Endothelial cell of umbilical vein (primary cell): Measurements from ENCODE around the gene STAB2. TPM values are rescaled to one million over a fixed set of nuclear protein-coding genes. Genes with fewer than 3 reads are reported as not detected.
A peak's percentile ranks its signal among the peaks of the same experiment; 100 is the strongest.

ENCODE experiments used
- BruUV-seq: library from RNA; stranded (reverse); fragments of 400-500 nt; replicated peaks from 2 replicates; lab custom pipeline; 2021; lab: Mats Ljungman, UMichigan
- CTCF ChIA-PET: fragments of 300-600, 350-600 bp; sonication (Branson Sonifier 250); formaldehyde crosslinking; loops from one replicate; lab custom pipeline; 2021; ENCODE audit warnings: antibody characterized with exemption, inconsistent platforms; lab: Charles Lee
- POLR2A ChIA-PET: fragments of 300-600, 350-600 bp; sonication (Branson Sonifier 250); formaldehyde crosslinking; loops from one replicate; lab custom pipeline; 2021; ENCODE audit warnings: antibody characterized with exemption, inconsistent platforms; lab: Charles Lee
- DNase-seq: peaks from one replicate; pipeline ENCODE4 v3.0.0-alpha.2; 2011; ENCODE audit warnings: low read depth, low spot score
- FAIRE-seq: peaks from 2 replicates; lab custom pipeline; 2011; peaks lifted over from hg19 to GRCh38; lab: Jason Lieb, UNC
- H2AFZ ChIP-seq: 2 replicates; pipeline ENCODE4 v1.6.0; 2012; ENCODE audit warnings: low read depth, low read length, control low read depth, inconsistent platforms
- H3K27ac ChIP-seq: 2 replicates; pipeline ENCODE4 v1.5.1; 2011; ENCODE audit warnings: low read depth, mild to moderate bottlenecking, control low read depth, low read length, moderate library complexity; ENCODE audit not compliant: insufficient read depth
- H3K27me3 ChIP-seq, 2 experiments: 2 replicates each; pipeline versions ENCODE4 v1.6.0 to v1.6.1; 2011; ENCODE audit warnings: low read length in 2 of 2, mixed read lengths in 1 of 2; ENCODE audit not compliant: control insufficient read depth in 2 of 2, insufficient read depth in 2 of 2
- H3K36me3 ChIP-seq, 2 experiments: 2 replicates in 1 of 2; 3 replicates in 1 of 2; pipeline ENCODE4 v1.5.1; 2011; ENCODE audit warnings: low read length in 2 of 2, mild to moderate bottlenecking in 1 of 2, moderate library complexity in 1 of 2; ENCODE audit not compliant: control insufficient read depth in 2 of 2, insufficient read depth in 2 of 2; ENCODE audit errors: extremely low read depth in 1 of 2
- H3K4me1 ChIP-seq: 3 replicates; pipeline ENCODE4 v1.5.1; 2011; ENCODE audit warnings: mild to moderate bottlenecking, low read length; ENCODE audit not compliant: control insufficient read depth, insufficient read depth; ENCODE audit errors: extremely low read depth
- H3K4me2 ChIP-seq: 2 replicates; pipeline ENCODE4 v1.6.1; 2011; ENCODE audit warnings: low read length, control low read depth, mixed read lengths; ENCODE audit not compliant: insufficient read depth
- H3K4me3 ChIP-seq, 3 experiments: fragments of 200-600 bp in 1 of 3; sonication (generic), shearing (Covaris generic) in 1 of 3; replicated peaks in 1 of 3; 2 replicates each; pipeline ENCODE4 v1.5.1; 2011 to 2016; ENCODE audit warnings: control low read depth in 3 of 3, low read length in 3 of 3, mild to moderate bottlenecking in 2 of 3, inconsistent platforms in 1 of 3, low read depth in 1 of 3, moderate library complexity in 1 of 3; ENCODE audit not compliant: insufficient read depth in 1 of 3
- H3K79me2 ChIP-seq: 2 replicates; pipeline ENCODE4 v1.6.0; 2012; ENCODE audit warnings: low read length, inconsistent platforms; ENCODE audit not compliant: control insufficient read depth, insufficient read depth
- H3K9ac ChIP-seq: replicated peaks from 2 replicates; pipeline ENCODE3; 2011; ENCODE audit warnings: low read length, control low read depth; ENCODE audit not compliant: insufficient read depth; ENCODE audit errors: extremely low read depth
- H3K9me1 ChIP-seq: replicated peaks from 3 replicates; pipeline ENCODE4 v1.6.0; 2011; ENCODE audit warnings: mild to moderate bottlenecking, low read length; ENCODE audit not compliant: control insufficient read depth, insufficient read depth; ENCODE audit errors: extremely low read depth
- H3K9me3 ChIP-seq: replicated peaks from 2 replicates; pipeline ENCODE4 v1.5.1; 2012; ENCODE audit warnings: low read length, inconsistent platforms; ENCODE audit not compliant: control insufficient read depth, insufficient read depth
- H4K20me1 ChIP-seq: replicated peaks from 2 replicates; pipeline ENCODE3; 2011; ENCODE audit warnings: mild to moderate bottlenecking, low read length; ENCODE audit not compliant: control insufficient read depth, insufficient read depth; ENCODE audit errors: extremely low read depth
- EZH2 ChIP-seq: IDR thresholded peaks from 2 replicates; pipeline ENCODE4 v1.6.1; 2012; ENCODE audit warnings: borderline replicate concordance, low read depth, mild to moderate bottlenecking, moderate library complexity, low read length, inconsistent platforms; ENCODE audit not compliant: severe bottlenecking
- FOS ChIP-seq: IDR thresholded peaks from 2 replicates; pipeline ENCODE4 v1.6.1; 2011; ENCODE audit warnings: mild to moderate bottlenecking, low read length, moderate library complexity, borderline replicate concordance; ENCODE audit not compliant: insufficient read depth
- JUN ChIP-seq: IDR thresholded peaks from 2 replicates; pipeline ENCODE4 v1.6.1; 2011; ENCODE audit warnings: borderline replicate concordance, low read depth; ENCODE audit not compliant: insufficient read length, insufficient read depth
- MYC ChIP-seq: IDR thresholded peaks from one replicate; pipeline ENCODE4 v1.6.1; 2011; ENCODE audit warnings: mild to moderate bottlenecking, low read depth, low read length
- POLR2A ChIP-seq: IDR thresholded peaks from 2 replicates; pipeline ENCODE4 v1.6.1; 2012; ENCODE audit warnings: low read depth, mild to moderate bottlenecking, control low read depth, low read length
- dilution Hi-C: fragments of 300-500 bp; cut with MboI; formaldehyde crosslinking; loops from one replicate; pipeline ENCODE4 v1.15.0; 2019; ENCODE audit warnings: low sequenced_read_pairs; ENCODE audit not compliant: extremely low pct_ligation_motif_present
- intact Hi-C: fragments of 100-400 bp; cut with micrococcal nuclease; formaldehyde crosslinking; loops from one replicate; pipeline ENCODE4 v1.10.0; 2022
- polyA plus RNA-seq, 4 experiments: library from polyadenylated mRNA; depleted of rRNA in 3 of 4; stranded (reverse) in 3 of 4; unstranded in 1 of 4; fragments of >200 nt; gene quantifications; 2 replicates each; pipeline versions ENCODE4 v1.2.1 to v1.2.3, GENCODE V29; 2011 to 2012; ENCODE audit warnings: missing spikeins in 1 of 4
- total RNA-seq: library from RNA; stranded (reverse); gene quantifications from 2 replicates; pipeline ENCODE4 v1.2.3, GENCODE V29; 2021
- TF ChIP-seq, protein P1 (sequence below): IDR thresholded peaks from 2 replicates; pipeline ENCODE4 v1.6.1; 2011; ENCODE audit not compliant: insufficient read depth, insufficient read length
- TF ChIP-seq, protein P2 (sequence below), 2 donors: IDR thresholded peaks; 1 replicate in 1 of 2; 2 replicates in 1 of 2; pipeline ENCODE4 v1.5.1; 2011; ENCODE audit warnings: low read length in 2 of 2, mild to moderate bottlenecking in 2 of 2, moderate library complexity in 2 of 2, control low read depth in 1 of 2, inconsistent platforms in 1 of 2, low read depth in 1 of 2; ENCODE audit not compliant: insufficient read depth in 1 of 2; ENCODE audit errors: extremely low read depth in 1 of 2

The STAB2 gene
- total and polyA plus RNA-seq, 2 donors (not counting 3 experiments of a cell fraction or from before 2014, with no cell fraction given): 0.01 TPM; not detected in 1

DNA sequence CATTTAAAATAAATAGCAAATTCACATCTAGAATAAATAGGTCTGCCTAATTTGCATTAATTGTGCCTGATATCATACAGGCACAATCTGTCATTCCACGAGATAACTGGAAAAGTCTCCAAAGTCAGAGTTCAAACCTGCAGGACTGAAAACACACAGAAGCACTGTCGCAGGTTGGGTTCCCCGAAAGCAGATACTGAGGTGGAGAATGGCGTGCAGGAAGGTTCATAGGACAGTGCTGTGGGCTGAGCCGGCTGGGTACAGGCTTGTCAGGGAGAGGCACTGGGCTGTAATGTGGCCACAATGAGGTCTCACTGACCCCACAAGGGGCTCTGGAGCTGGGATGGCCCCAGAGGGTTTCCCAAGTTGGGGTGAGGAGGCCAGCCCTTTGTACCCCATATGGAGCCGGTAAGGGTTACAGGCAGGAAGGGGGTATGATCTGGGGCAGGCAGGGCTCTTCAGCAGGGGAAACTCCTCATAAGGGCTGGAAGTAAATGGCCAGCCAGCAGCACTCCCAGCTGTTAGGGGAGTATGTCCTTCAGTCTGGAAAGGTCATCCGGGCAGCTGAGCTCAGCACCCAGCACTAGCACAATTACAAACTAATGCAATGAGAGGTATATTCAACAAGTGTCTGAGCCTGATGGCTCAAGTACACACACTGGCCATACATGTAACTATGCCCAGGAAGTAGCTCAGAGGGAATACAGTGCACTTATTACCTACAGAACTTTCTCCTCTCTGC lies 185.5 kb downstream of the STAB2 start:
- no peak overlapping the region for H3K4me3 ChIP-seq
- H3K27me3 ChIP-seq: no peaks in the 10 kb centered on the region
- H3K4me2 ChIP-seq: no peak overlapping the region
- dilution Hi-C loops: no loop called here
- no peak overlapping the region for H3K27ac ChIP-seq
- H3K79me2 ChIP-seq: no peaks in the 10 kb centered on the region
- TF ChIP-seq, protein P1, sequence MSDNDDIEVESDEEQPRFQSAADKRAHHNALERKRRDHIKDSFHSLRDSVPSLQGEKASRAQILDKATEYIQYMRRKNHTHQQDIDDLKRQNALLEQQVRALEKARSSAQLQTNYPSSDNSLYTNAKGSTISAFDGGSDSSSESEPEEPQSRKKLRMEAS: no peak
- TF ChIP-seq POLR2A (no peak), JUN (no peak), EZH2 (no peak), MYC (no peak)
- no peaks in the 10 kb centered on the region for H3K36me3 ChIP-seq
- no peak for FAIRE-seq
- intact Hi-C loops: no loop called here
- no peaks in the 10 kb centered on the region for H3K4me1 ChIP-seq
- no peaks in the 10 kb centered on the region for H3K9me3 ChIP-seq
- ChIA-PET POLR2A (no interaction called here), CTCF (interaction anchor here (0.8 to 6.3 kb wide), 10 partner anchors 33 to 189 kb away, joined by 3 to 165 read pairs (median 3); partner anchors contain the start of gene NT5DC3)
- no TSS peak for BruUV-seq
- H2AFZ ChIP-seq: no peak overlapping the region
- H4K20me1 ChIP-seq: no peaks in the 10 kb centered on the region
- no peaks in the 10 kb centered on the region for H3K9me1 ChIP-seq
- no peak overlapping the region for H3K9ac ChIP-seq
- DNase-seq: no peak

DNA sequence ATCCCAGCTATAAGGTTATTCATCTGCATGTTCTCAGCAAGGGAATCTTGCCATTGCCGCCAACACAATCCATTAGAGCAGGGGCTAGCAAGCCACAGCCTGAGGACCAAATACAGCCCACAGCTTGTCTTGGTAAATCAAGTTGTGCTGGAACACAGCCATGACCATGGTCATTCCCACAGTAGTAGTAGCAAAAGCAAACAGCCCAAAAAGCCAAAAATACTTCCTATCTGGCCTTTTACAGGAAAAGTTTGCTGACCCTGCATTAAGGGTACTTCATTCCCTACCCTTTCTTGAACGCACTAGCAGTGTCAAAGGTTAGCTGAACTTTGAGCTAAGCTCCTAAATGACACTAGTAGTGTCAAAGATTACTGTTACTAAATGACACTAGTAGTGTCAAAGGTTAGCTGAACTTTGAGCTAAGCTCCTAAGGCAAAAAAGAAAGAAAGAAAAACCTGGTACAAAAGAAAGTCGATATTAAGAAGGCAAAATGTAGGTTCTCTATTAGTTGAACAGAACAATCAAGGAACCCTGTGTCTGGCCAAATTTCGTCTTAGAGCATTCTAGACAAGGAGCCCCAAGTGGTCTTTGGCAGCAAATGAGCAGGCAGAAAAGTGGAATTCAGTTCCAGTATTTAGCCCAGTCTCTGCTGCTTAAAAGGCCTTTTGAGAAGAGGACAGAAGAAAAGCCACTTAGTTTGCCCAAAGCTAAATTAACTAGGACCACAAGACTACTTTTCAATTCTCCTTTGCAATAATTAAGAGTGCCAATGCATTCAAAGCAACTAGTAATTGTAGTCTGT lies 186.2 kb downstream of the STAB2 start:
- Histone ChIP-seq H3K9ac (no peak overlapping the region), H4K20me1 (no peaks in the 10 kb centered on the region), H3K36me3 (no peaks in the 10 kb centered on the region), H2AFZ (no peak overlapping the region), H3K27me3 (no peaks in the 10 kb centered on the region), H3K27ac (no peak overlapping the region), H3K9me1 (no peaks in the 10 kb centered on the region), H3K79me2 (no peaks in the 10 kb centered on the region), H3K4me3 (no peak overlapping the region), H3K4me2 (no peak overlapping the region), H3K4me1 (no peaks in the 10 kb centered on the region), H3K9me3 (no peaks in the 10 kb centered on the region)
- POLR2A ChIA-PET: no interaction called here
- intact Hi-C loops (no loop called here), dilution Hi-C loops (no loop called here)
- FAIRE-seq (peak; percentile 50), DNase-seq (no peak)
- BruUV-seq: no TSS peak
- TF ChIP-seq MYC: no peak
- no peak for TF ChIP-seq FOS
- no peak for TF ChIP-seq JUN
- TF ChIP-seq, protein P2, sequence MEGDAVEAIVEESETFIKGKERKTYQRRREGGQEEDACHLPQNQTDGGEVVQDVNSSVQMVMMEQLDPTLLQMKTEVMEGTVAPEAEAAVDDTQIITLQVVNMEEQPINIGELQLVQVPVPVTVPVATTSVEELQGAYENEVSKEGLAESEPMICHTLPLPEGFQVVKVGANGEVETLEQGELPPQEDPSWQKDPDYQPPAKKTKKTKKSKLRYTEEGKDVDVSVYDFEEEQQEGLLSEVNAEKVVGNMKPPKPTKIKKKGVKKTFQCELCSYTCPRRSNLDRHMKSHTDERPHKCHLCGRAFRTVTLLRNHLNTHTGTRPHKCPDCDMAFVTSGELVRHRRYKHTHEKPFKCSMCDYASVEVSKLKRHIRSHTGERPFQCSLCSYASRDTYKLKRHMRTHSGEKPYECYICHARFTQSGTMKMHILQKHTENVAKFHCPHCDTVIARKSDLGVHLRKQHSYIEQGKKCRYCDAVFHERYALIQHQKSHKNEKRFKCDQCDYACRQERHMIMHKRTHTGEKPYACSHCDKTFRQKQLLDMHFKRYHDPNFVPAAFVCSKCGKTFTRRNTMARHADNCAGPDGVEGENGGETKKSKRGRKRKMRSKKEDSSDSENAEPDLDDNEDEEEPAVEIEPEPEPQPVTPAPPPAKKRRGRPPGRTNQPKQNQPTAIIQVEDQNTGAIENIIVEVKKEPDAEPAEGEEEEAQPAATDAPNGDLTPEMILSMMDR (IDR thresholded peaks at IDR 0.05; ENCODE audit: extremely low read depth in 1 of 2, insufficient read depth in 1 of 2, low read depth in 1 of 2, low read length in 2 of 2): no peak
- TF ChIP-seq EZH2: no peak
- CTCF ChIA-PET: interaction anchor here (0.8 to 6.3 kb wide), 5 partner anchors 32 to 96 kb away, joined by 3 to 165 read pairs (median 3); partner anchors contain the start of gene NT5DC3
